ENCODE data around the gene VPS11. TPM values are rescaled to one million over a fixed set of nuclear protein-coding genes. Genes with fewer than 3 reads are reported as not detected.
A peak's percentile ranks its signal among the peaks of the same experiment; 100 is the strongest.

The VPS11 gene
- total RNA-seq, 1 donor from 2014 or later = 10.4 TPM

DNA sequence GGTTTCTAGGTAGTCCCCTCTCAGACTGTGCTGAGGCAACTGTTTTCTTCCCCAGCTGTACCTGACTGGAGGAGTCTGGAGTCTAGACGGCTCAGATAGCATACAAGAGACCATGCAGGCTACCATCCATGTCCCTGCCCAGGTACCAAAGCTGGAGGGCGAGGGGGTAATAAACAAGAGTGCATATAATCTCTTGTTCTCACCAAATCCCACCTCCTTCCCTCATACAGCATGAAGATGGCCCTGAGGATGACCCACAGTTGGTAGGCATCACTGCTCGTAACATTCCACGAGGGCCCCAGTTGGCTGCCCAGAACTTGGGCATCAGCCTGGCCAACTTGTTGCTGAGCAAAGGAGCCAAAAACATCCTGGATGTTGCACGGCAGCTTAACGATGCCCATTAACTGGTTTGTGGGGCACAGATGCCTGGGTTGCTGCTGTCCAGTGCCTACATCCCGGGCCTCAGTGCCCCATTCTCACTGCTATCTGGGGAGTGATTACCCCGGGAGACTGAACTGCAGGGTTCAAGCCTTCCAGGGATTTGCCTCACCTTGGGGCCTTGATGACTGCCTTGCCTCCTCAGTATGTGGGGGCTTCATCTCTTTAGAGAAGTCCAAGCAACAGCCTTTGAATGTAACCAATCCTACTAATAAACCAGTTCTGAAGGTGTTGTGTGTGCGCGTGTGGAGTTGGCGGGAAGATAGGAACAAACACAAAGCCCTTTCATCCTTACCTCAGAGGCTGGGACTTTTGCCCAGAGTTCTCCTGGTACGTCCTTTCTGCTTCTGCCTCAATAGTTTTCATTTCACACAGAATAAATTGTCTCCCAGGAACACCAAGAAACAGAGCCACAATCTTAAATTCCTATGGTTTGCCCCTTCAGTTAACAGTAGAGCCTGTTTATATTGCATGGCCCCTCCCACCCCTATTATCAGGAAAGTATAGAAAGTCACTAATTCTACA is 25.5 kb downstream of the VPS11 start:
- H3K27ac Mint-ChIP-seq = peak overlapping the region; percentile 79
- DNase-seq (ENCODE audit: low spot score) = no peak
- Histone ChIP-seq H3K36me3 (no peaks in the 10 kb centered on the region), H3F3A (ENCODE audit: low read depth) (peaks cover 66% of the 10 kb centered on the region), H3K4me3 (peak overlapping the region; percentile 69), H3K27ac (peak overlapping the region; percentile 40), H3K4me1 (peaks cover 21% of the 10 kb centered on the region), H3K9ac (peak overlapping the region; percentile 84), H3K79me2 (ENCODE audit: low read depth) (peaks cover 45% of the 10 kb centered on the region), H3K4me2 (peak overlapping the region; percentile 99), H3K27me3 (no peaks in the 10 kb centered on the region), H4K20me1 (ENCODE audit: low read depth) (peaks cover 49% of the 10 kb centered on the region), H2AFZ (replicated peaks) (no peak overlapping the region), H3K9me3 (ENCODE audit: low read depth) (no peaks in the 10 kb centered on the region)
- H3K4me3 Mint-ChIP-seq = peak overlapping the region; percentile 95
- peaks cover 36% of the 10 kb centered on the region for H3K36me3 Mint-ChIP-seq
- TF ChIP-seq, protein P1, sequence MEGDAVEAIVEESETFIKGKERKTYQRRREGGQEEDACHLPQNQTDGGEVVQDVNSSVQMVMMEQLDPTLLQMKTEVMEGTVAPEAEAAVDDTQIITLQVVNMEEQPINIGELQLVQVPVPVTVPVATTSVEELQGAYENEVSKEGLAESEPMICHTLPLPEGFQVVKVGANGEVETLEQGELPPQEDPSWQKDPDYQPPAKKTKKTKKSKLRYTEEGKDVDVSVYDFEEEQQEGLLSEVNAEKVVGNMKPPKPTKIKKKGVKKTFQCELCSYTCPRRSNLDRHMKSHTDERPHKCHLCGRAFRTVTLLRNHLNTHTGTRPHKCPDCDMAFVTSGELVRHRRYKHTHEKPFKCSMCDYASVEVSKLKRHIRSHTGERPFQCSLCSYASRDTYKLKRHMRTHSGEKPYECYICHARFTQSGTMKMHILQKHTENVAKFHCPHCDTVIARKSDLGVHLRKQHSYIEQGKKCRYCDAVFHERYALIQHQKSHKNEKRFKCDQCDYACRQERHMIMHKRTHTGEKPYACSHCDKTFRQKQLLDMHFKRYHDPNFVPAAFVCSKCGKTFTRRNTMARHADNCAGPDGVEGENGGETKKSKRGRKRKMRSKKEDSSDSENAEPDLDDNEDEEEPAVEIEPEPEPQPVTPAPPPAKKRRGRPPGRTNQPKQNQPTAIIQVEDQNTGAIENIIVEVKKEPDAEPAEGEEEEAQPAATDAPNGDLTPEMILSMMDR (IDR thresholded peaks at IDR 0.05) = no peak
- no peak for TF ChIP-seq EZH2 (IDR thresholded peaks at IDR 0.05)
- no peak for TF ChIP-seq EZH2phosphoT487 (IDR thresholded peaks at IDR 0.05)
- H3K27me3 Mint-ChIP-seq (ENCODE audit: insufficient read depth, low read depth) = peaks cover 14% of the 10 kb centered on the region
- H3K9me3 Mint-ChIP-seq = no peaks in the 10 kb centered on the region
- H3K4me1 Mint-ChIP-seq = peaks cover 43% of the 10 kb centered on the region

DNA sequence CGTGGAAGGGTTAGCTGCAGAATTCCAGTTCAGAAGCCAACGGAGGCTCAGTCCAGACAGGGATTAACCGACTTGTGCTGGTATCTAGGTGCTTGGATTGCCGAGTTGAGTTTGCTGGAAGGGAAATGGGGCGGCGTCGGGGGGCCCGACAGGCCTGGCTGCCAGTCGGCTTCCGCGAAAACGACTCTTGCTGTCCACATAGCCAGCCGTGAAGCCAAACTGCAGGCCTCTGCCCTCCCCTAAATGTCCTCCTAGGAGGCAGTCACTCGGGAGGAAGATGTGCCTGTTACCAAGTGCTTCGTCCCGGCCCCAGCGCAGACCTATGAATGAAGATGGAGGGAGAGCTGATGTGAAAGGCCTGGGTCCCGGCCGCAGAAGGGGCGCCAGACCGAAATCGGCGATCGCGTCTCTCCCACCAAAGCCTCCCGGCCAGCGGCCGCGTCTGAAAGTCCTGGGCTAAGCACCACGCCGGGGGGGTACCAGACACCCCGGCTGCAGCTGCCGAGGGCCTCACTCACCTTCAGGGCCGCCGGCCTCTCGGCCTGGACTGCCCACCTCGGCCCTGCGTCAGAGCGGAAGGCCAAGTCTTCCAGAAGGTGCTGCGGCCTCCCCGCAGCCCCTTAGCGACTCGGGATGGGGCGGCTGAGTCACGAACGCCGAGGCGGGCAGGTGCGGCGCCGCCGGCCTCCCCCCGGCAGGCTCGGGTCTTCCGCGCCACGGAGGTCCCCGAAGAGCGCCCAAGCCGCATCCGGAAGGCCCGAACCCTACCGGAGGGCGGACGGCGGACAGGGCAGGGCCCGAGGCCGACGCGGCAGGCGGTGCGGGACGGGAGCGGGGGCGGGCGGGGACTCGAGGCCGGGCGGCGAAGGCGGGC is 26.6 kb downstream of the VPS11 start:
- Histone ChIP-seq H3K36me3 (no peaks in the 10 kb centered on the region), H2AFZ (replicated peaks) (no peak overlapping the region)
- peaks cover 42% of the 10 kb centered on the region for H3K36me3 Mint-ChIP-seq

DNA sequence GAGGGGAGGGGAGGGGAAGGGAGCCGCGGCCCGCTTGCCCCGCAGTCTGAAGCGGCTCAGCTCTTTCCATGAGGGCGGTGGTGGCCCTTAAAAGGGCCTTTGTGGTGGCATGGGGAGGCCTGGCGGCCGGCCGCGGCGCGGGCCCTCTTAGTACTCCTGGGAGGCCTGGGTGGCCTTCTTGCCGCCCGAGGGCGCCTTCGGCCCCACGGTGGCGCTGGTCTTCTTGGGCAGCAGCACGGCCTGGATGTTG is 27.1 kb downstream of the VPS11 start:
- peaks cover 14% of the 10 kb centered on the region for H3K27me3 Mint-ChIP-seq (ENCODE audit: insufficient read depth, low read depth)
- no peaks in the 10 kb centered on the region for H3K36me3 ChIP-seq
- H3F3A ChIP-seq (ENCODE audit: low read depth) = peaks cover 60% of the 10 kb centered on the region
- peak overlapping the region; percentile 99 for H3K4me2 ChIP-seq
- peaks cover 49% of the 10 kb centered on the region for H3K79me2 ChIP-seq (ENCODE audit: low read depth)
- H3K9me3 Mint-ChIP-seq = no peaks in the 10 kb centered on the region
- H2AFZ ChIP-seq (replicated peaks) = no peak overlapping the region
- H3K4me3 ChIP-seq = peak overlapping the region; percentile 69
- H3K9ac ChIP-seq = peak overlapping the region; percentile 84
- H3K4me1 ChIP-seq = peaks cover 21% of the 10 kb centered on the region
- H3K4me3 Mint-ChIP-seq = peak overlapping the region; percentile 94
- H3K4me1 Mint-ChIP-seq = peaks cover 47% of the 10 kb centered on the region
- peak; percentile 90 for DNase-seq (ENCODE audit: low spot score)
- peak overlapping the region; percentile 9 for H3K27ac ChIP-seq
- H3K27me3 ChIP-seq = no peaks in the 10 kb centered on the region
- peaks cover 43% of the 10 kb centered on the region for H3K36me3 Mint-ChIP-seq
- no peak for TF ChIP-seq EZH2phosphoT487 (IDR thresholded peaks at IDR 0.05)
- TF ChIP-seq, protein P1 (IDR thresholded peaks at IDR 0.05) = peak; percentile 69
- peaks cover 49% of the 10 kb centered on the region for H4K20me1 ChIP-seq (ENCODE audit: low read depth)
- peak overlapping the region; percentile 74 for H3K27ac Mint-ChIP-seq
- no peaks in the 10 kb centered on the region for H3K9me3 ChIP-seq (ENCODE audit: low read depth)

More for the DNA sequence above, 26.6 kb downstream of the VPS11 start:
- peaks cover 44% of the 10 kb centered on the region for H3K79me2 ChIP-seq (ENCODE audit: low read depth)
- H3K4me1 ChIP-seq = peaks cover 21% of the 10 kb centered on the region
- peak overlapping the region; percentile 84 for H3K9ac ChIP-seq
- H3K4me3 ChIP-seq = peak overlapping the region; percentile 69
- TF ChIP-seq, protein P1 (IDR thresholded peaks at IDR 0.05) = no peak
- TF ChIP-seq EZH2phosphoT487 (IDR thresholded peaks at IDR 0.05) (no peak), EZH2 (IDR thresholded peaks at IDR 0.05) (no peak)
- peak overlapping the region; percentile 9 for H3K27ac ChIP-seq
- H3F3A ChIP-seq (ENCODE audit: low read depth) = peaks cover 65% of the 10 kb centered on the region
- Mint-ChIP-seq H3K27me3 (ENCODE audit: insufficient read depth, low read depth) (peaks cover 14% of the 10 kb centered on the region), H3K4me3 (peak overlapping the region; percentile 95), H3K4me1 (peaks cover 46% of the 10 kb centered on the region), H3K27ac (peak overlapping the region; percentile 79), H3K9me3 (no peaks in the 10 kb centered on the region)
- DNase-seq (ENCODE audit: low spot score) = peak; percentile 48
- no peaks in the 10 kb centered on the region for H3K27me3 ChIP-seq
- H4K20me1 ChIP-seq (ENCODE audit: low read depth) = peaks cover 49% of the 10 kb centered on the region
- H3K9me3 ChIP-seq (ENCODE audit: low read depth) = no peaks in the 10 kb centered on the region
- peak overlapping the region; percentile 99 for H3K4me2 ChIP-seq

All from neural progenitor cell (in vitro differentiated cells).